TTC549 (cell line): ENCODE data around the gene RNU6-8.

Source experiments
- FAIRE-seq: peaks from 2 replicates; lab custom pipeline; 2012; peaks lifted over from hg19 to GRCh38; lab: Jason Lieb, UNC

The RNU6-8 gene

GRCh38 chr14:32202998-32203882 lies at the start of gene RNU6-8:
RNU6-8 (minus strand) TSS chr14:32203269.
- FAIRE-seq: no peak

- FAIRE-seq: peak; percentile 70
Measured at GRCh38 chr14:32252030-32252670, 49.1 kb upstream of the RNU6-8 start.

- FAIRE-seq: no peak
Measured at GRCh38 chr14:32251530-32251929, 48.5 kb upstream of the RNU6-8 start.

GRCh38 chr14:32250681-32251080 lies 47.6 kb upstream of the RNU6-8 start:
- no peak for FAIRE-seq

- no peak for FAIRE-seq
Measured at GRCh38 chr14:32249780-32250179, 46.7 kb upstream of the RNU6-8 start.

- no peak for FAIRE-seq
Measured at GRCh38 chr14:32249371-32249770, 46.3 kb upstream of the RNU6-8 start.

- no peak for FAIRE-seq
Measured at GRCh38 chr14:32246751-32247150, 43.7 kb upstream of the RNU6-8 start.

GRCh38 chr14:32244404-32244803 lies 41.3 kb upstream of the RNU6-8 start:
- no peak for FAIRE-seq

- FAIRE-seq: no peak
Measured at GRCh38 chr14:32233260-32233659, 30.2 kb upstream of the RNU6-8 start.

GRCh38 chr14:32232481-32232880 lies 29.4 kb upstream of the RNU6-8 start:
- FAIRE-seq: no peak

GRCh38 chr14:32230695-32231280 lies 27.7 kb upstream of the RNU6-8 start:
- FAIRE-seq: no peak

GRCh38 chr14:32230181-32230580 lies 27.1 kb upstream of the RNU6-8 start:
- FAIRE-seq: no peak

- no peak for FAIRE-seq
Measured at GRCh38 chr14:32226056-32226455, 23.0 kb upstream of the RNU6-8 start.

GRCh38 chr14:32225378-32225920 lies 22.4 kb upstream of the RNU6-8 start:
- FAIRE-seq: no peak

- no peak for FAIRE-seq
Measured at GRCh38 chr14:32224737-32225377, 21.8 kb upstream of the RNU6-8 start.

GRCh38 chr14:32217301-32217700 lies 14.2 kb upstream of the RNU6-8 start:
- no peak for FAIRE-seq

GRCh38 chr14:32212833-32213232 lies 9.8 kb upstream of the RNU6-8 start:
- no peak for FAIRE-seq

GRCh38 chr14:32211068-32211404 lies 8.0 kb upstream of the RNU6-8 start:
- no peak for FAIRE-seq

GRCh38 chr14:32209471-32209870 lies 6.4 kb upstream of the RNU6-8 start:
- no peak for FAIRE-seq

GRCh38 chr14:32208490-32208889 lies 5.4 kb upstream of the RNU6-8 start:
- no peak for FAIRE-seq

GRCh38 chr14:32206552-32206951 lies 3.5 kb upstream of the RNU6-8 start:
- no peak for FAIRE-seq

GRCh38 chr14:32205984-32206383 lies 2.9 kb upstream of the RNU6-8 start:
- FAIRE-seq: no peak

GRCh38 chr14:32205554-32205953 lies 2.5 kb upstream of the RNU6-8 start:
- FAIRE-seq: no peak
